Tibial nerve (tissue), 4 donors: ENCODE measurements around the gene RASL11A. TPM values are rescaled to one million over a fixed set of nuclear protein-coding genes. Genes with fewer than 3 reads are reported as not detected.
"Not testable (repeated sequence)": the region's sequence is repeated elsewhere in the genome, so short reads cannot be mapped to it uniquely, and the experiment has no call there.

Source experiments
- DNase-seq, 2 donors: peaks; one replicate each; pipeline ENCODE4 v3.0.0-alpha.2; 2019; ENCODE audit warnings: low spot score in 2 of 2
- H3K27ac ChIP-seq, 4 donors: fragments of 200-600 bp; sonication (generic) in 3 of 4; one replicate each; pipeline ENCODE4 v1.5.1; 2017 to 2019; ENCODE audit warnings: mild to moderate bottlenecking in 1 of 4
- H3K27me3 ChIP-seq, 2 donors: fragments of 200-600 bp; sonication (generic) in 1 of 2; one replicate each; pipeline versions ENCODE4 v1.5.1 to v1.6.0; 2017 to 2019
- H3K36me3 ChIP-seq, 3 donors: fragments of 200-600 bp; sonication (generic); one replicate each; pipeline ENCODE4 v1.5.1; 2018 to 2019
- H3K4me1 ChIP-seq, 4 donors: fragments of 200-600 bp; sonication (generic) in 3 of 4; one replicate each; pipeline ENCODE4 v1.5.1; 2017 to 2019
- H3K4me3 ChIP-seq, 4 donors: fragments of 200-600 bp; sonication (generic) in 3 of 4; one replicate each; pipeline ENCODE4 v1.5.1; 2017 to 2019; ENCODE audit warnings: mild to moderate bottlenecking in 1 of 4, moderate library complexity in 1 of 4
- H3K9me3 ChIP-seq, 4 donors: fragments of 200-600 bp; sonication (generic) in 3 of 4; one replicate each; pipeline ENCODE4 v1.5.1; 2017 to 2019
- EP300 ChIP-seq, 2 donors: sonication (generic); formaldehyde crosslinking; IDR thresholded peaks; one replicate each; pipeline ENCODE4 v1.6.1; 2017; ENCODE audit warnings: antibody characterized with exemption in 2 of 2, mild to moderate bottlenecking in 1 of 2
- POLR2A ChIP-seq, 2 donors: fragments of 450-650 bp; IDR thresholded peaks; one replicate each; pipeline ENCODE4 v1.6.1; 2017; ENCODE audit warnings: antibody characterized with exemption in 2 of 2, mild to moderate bottlenecking in 2 of 2, moderate library complexity in 2 of 2
- WGBS, 2 donors: methylation state at CpG; one replicate each; pipeline ENCODE4 v1.1.5; 2018; 5-methylcytosine and 5-hydroxymethylcytosine counted together
- total RNA-seq, 4 donors: library from RNA; depleted of rRNA; stranded (reverse); fragments of >200 nt; gene quantifications; one replicate each; pipeline ENCODE4 v1.1.0, GENCODE V29; 2016
- TF ChIP-seq, protein P1 (sequence below), 5 experiments: fragments of 200-600 bp in 3 of 5; fragments of 450-650 bp in 2 of 5; sonication (generic) in 3 of 5; IDR thresholded peaks; one replicate each; pipeline ENCODE4 v1.5.1; 2016 to 2019; ENCODE audit warnings: antibody characterized with exemption in 5 of 5, mild to moderate bottlenecking in 3 of 5, moderate library complexity in 2 of 5

The RASL11A gene
- total RNA-seq, 4 donors from 2014 or later = 16.5 to 45.0 (median 29.0) TPM

DNA sequence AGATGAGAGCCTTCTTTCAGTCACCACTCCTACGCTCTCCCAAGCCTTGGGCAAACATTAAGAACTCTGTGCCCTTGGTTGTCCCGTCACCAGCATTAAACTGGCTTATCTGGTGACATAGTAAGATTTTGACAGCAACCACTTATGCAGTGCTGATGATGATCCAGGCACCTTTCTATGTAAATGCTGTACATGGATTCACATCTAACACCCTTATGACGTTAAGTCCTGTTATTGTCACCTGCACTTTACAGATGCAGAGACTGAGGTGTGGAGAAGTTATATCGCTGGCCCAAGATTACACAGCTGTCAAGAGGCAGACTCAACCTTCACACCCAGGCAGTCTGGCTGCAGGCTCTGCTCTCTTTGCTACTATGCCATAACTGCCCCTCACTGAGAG is 25.0 kb downstream of the RASL11A start:
- H3K4me1 ChIP-seq = no peaks in the 10 kb centered on the region
- no peaks in the 10 kb centered on the region for H3K27me3 ChIP-seq
- TF ChIP-seq, protein P1, sequence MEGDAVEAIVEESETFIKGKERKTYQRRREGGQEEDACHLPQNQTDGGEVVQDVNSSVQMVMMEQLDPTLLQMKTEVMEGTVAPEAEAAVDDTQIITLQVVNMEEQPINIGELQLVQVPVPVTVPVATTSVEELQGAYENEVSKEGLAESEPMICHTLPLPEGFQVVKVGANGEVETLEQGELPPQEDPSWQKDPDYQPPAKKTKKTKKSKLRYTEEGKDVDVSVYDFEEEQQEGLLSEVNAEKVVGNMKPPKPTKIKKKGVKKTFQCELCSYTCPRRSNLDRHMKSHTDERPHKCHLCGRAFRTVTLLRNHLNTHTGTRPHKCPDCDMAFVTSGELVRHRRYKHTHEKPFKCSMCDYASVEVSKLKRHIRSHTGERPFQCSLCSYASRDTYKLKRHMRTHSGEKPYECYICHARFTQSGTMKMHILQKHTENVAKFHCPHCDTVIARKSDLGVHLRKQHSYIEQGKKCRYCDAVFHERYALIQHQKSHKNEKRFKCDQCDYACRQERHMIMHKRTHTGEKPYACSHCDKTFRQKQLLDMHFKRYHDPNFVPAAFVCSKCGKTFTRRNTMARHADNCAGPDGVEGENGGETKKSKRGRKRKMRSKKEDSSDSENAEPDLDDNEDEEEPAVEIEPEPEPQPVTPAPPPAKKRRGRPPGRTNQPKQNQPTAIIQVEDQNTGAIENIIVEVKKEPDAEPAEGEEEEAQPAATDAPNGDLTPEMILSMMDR (IDR thresholded peaks at IDR 0.05) = no peak
- TF ChIP-seq POLR2A (IDR thresholded peaks at IDR 0.05) = no peak
- no peak for TF ChIP-seq EP300 (IDR thresholded peaks at IDR 0.05)
- no peaks in the 10 kb centered on the region for H3K9me3 ChIP-seq
- H3K27ac ChIP-seq = no peak overlapping the region
- DNase-seq = no peak
- H3K36me3 ChIP-seq = no peaks in the 10 kb centered on the region
- H3K4me3 ChIP-seq = no peak overlapping the region
- 90 to 93% methylated on average over 4 of the region's 4 CpGs for WGBS, 2 donors

DNA sequence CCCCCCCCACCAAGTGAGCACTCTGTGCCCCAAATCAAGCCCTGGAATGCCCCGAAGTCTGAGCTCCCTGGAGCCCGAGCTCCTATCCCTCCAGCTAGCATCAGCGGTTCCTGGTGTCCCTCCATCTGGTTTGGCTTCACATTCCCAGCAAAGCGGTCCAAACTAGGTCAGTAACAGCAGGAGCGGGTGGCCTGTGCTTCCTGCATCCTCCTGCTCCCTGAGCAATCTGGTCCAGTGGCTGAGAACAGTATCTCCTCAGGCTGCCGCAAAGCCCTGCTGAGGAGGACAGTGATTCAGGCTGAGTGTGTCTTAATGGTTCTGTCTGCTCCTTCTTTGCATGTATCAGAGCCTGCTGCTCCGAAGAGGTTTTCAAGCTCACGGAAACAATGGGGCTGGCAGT is 25.9 kb downstream of the RASL11A start:
- no peaks in the 10 kb centered on the region for H3K27me3 ChIP-seq
- H3K36me3 ChIP-seq = no peaks in the 10 kb centered on the region
- WGBS, 2 donors = 80 to 93% methylated on average over 5 to 8 of the region's 8 CpGs
- no peak for TF ChIP-seq POLR2A (IDR thresholded peaks at IDR 0.05)
- TF ChIP-seq EP300 (IDR thresholded peaks at IDR 0.05) = no peak
- TF ChIP-seq, protein P1 (IDR thresholded peaks at IDR 0.05) = no peak
- no peak for DNase-seq
- H3K4me3 ChIP-seq = no peak overlapping the region
- no peak overlapping the region for H3K27ac ChIP-seq
- H3K4me1 ChIP-seq = no peaks in the 10 kb centered on the region
- no peaks in the 10 kb centered on the region for H3K9me3 ChIP-seq

DNA sequence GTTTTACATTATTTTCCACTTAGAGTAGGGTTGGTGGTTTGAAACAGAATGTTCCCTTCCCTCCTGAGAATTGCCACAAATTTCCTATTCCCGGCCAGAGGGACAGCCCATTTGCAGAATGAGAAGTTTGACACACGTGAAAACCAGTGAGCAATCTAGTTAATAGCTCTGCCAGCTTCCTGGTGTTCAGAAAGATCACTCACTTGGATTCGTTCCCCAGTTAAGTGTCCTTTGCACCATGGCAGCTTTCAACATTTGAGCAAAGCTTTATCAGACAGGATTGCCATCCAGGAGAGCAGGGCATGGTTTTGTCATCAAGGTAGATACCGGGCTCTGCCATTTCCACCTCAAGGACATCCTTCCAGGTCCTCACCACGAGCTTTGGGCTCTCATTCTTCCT is 28.2 kb downstream of the RASL11A start:
- TF ChIP-seq, protein P1 (IDR thresholded peaks at IDR 0.05) = no peak
- TF ChIP-seq EP300 (IDR thresholded peaks at IDR 0.05) = no peak
- no peaks in the 10 kb centered on the region for H3K9me3 ChIP-seq
- 66 to 74% methylated on average over 5 of the region's 5 CpGs for WGBS, 2 donors

DNA sequence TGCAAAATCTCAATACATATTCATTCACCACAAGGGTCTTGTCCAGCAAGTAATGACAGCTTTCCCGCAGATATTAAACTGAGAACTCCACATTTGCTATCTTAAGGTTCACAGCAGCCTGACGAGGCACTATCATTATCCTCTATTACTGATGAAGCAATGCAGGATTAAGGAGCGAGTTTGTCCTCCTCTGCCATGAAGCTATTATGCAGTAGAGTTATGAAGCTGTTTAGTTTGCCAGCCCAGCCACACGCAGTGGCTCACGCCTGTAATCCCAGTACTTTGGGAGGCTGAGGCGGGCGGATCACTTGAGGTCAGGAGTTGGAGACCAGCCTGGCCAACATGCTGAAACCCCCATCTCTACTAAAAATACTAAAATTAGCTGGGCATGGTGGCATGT is 29.8 kb downstream of the RASL11A start:
- H3K27ac ChIP-seq, H3K27me3 ChIP-seq, DNase-seq, H3K4me3 ChIP-seq, H3K9me3 ChIP-seq, H3K4me1 ChIP-seq, H3K36me3 ChIP-seq: not testable (repeated sequence)
- 83 to 86% methylated on average over 7 of the region's 7 CpGs for WGBS, 2 donors

More for the DNA sequence above, 28.2 kb downstream of the RASL11A start:
- Histone ChIP-seq H3K4me1 (no peaks in the 10 kb centered on the region), H3K36me3 (no peaks in the 10 kb centered on the region), H3K27me3 (no peaks in the 10 kb centered on the region), H3K27ac (no peak overlapping the region), H3K4me3 (no peak overlapping the region)
- no peak for DNase-seq

GRCh38 chr13:27300941-27301586 is 30.4 kb downstream of the RASL11A start:
- no peaks in the 10 kb centered on the region for H3K9me3 ChIP-seq
- no peaks in the 10 kb centered on the region for H3K27me3 ChIP-seq
- WGBS, 2 donors = 75 to 88% methylated on average over 6 of the region's 6 CpGs
- no peak overlapping the region for H3K4me3 ChIP-seq
- DNase-seq = no peak
- no peaks in the 10 kb centered on the region for H3K4me1 ChIP-seq
- no peak overlapping the region for H3K27ac ChIP-seq
- TF ChIP-seq EP300 (IDR thresholded peaks at IDR 0.05) = no peak
- TF ChIP-seq, protein P1 (IDR thresholded peaks at IDR 0.05) = no peak
- TF ChIP-seq POLR2A (IDR thresholded peaks at IDR 0.05) = no peak
- H3K36me3 ChIP-seq = no peaks in the 10 kb centered on the region
